22Rv1 (cell line): Measurements from ENCODE around the gene CLIC3.

Experiments used
- ZFX ChIP-seq: fragments of 450-650 bp; IDR thresholded peaks from 2 replicates; pipeline ENCODE4 v1.6.1; 2017; ENCODE audit warnings: antibody characterized with exemption, borderline replicate concordance
- TF ChIP-seq, protein P1 (sequence below): fragments of 450-650 bp; IDR thresholded peaks from 2 replicates; pipeline ENCODE4 v1.5.1; 2017; ENCODE audit warnings: mild to moderate bottlenecking

- TF ChIP-seq, protein P1, sequence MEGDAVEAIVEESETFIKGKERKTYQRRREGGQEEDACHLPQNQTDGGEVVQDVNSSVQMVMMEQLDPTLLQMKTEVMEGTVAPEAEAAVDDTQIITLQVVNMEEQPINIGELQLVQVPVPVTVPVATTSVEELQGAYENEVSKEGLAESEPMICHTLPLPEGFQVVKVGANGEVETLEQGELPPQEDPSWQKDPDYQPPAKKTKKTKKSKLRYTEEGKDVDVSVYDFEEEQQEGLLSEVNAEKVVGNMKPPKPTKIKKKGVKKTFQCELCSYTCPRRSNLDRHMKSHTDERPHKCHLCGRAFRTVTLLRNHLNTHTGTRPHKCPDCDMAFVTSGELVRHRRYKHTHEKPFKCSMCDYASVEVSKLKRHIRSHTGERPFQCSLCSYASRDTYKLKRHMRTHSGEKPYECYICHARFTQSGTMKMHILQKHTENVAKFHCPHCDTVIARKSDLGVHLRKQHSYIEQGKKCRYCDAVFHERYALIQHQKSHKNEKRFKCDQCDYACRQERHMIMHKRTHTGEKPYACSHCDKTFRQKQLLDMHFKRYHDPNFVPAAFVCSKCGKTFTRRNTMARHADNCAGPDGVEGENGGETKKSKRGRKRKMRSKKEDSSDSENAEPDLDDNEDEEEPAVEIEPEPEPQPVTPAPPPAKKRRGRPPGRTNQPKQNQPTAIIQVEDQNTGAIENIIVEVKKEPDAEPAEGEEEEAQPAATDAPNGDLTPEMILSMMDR, result no peak
- no peak for TF ChIP-seq ZFX
Observed at GRCh38 chr9:136955943-136956335, 40.4 kb downstream of the CLIC3 start.
